Upper lobe of left lung (tissue), 6 donors: ENCODE measurements around the gene KDM4B. TPM values are rescaled to one million over a fixed set of nuclear protein-coding genes. Genes with fewer than 3 reads are reported as not detected.
A peak's percentile ranks its signal among the peaks of the same experiment; 100 is the strongest.

Experiments
- ATAC-seq, 2 donors: fragments of 200-7000 bp; cut with Tn5 transposase; one replicate each; pipeline ENCODE4 v1.9.1; 2022; ENCODE audit warnings: mild to moderate bottlenecking in 2 of 2, moderate library complexity in 2 of 2; ENCODE audit not compliant: low FRiP score in 2 of 2
- DNase-seq, 2 donors: peaks; one replicate each; pipeline ENCODE4 v3.0.0-alpha.2; 2019 to 2020
- H3K27ac ChIP-seq, 4 donors: fragments of 200-600 bp; sonication (generic); one replicate each; pipeline ENCODE4 v1.5.1; 2016 to 2019
- H3K27me3 ChIP-seq, 4 donors: fragments of 200-600 bp; sonication (generic); one replicate each; pipeline ENCODE4 v1.5.1; 2017 to 2019
- H3K36me3 ChIP-seq, 4 donors: fragments of 200-600 bp; sonication (generic); one replicate each; pipeline ENCODE4 v1.5.1; 2016 to 2019
- H3K4me1 ChIP-seq, 4 donors: fragments of 200-600 bp; sonication (generic); one replicate each; pipeline ENCODE4 v1.5.1; 2018 to 2019
- H3K4me3 ChIP-seq, 4 donors: fragments of 200-600 bp; sonication (generic); one replicate each; pipeline ENCODE4 v1.5.1; 2017 to 2019; ENCODE audit warnings: mild to moderate bottlenecking in 2 of 4, moderate library complexity in 1 of 4
- H3K9me3 ChIP-seq, 4 donors: fragments of 200-600 bp; sonication (generic); one replicate each; pipeline ENCODE4 v1.5.1; 2018 to 2019
- CTCF ChIP-seq, 6 experiments: fragments of 450-650 bp in 4 of 6; fragments of 200-600 bp in 2 of 6; sonication (generic) in 2 of 6; IDR thresholded peaks; one replicate each; pipeline ENCODE4 v1.5.1; 2016 to 2019; ENCODE audit warnings: antibody characterized with exemption in 6 of 6
- EP300 ChIP-seq, 4 donors: sonication (generic); formaldehyde crosslinking; IDR thresholded peaks; one replicate each; pipeline ENCODE4 v1.5.1; 2017; ENCODE audit warnings: antibody characterized with exemption in 4 of 4, control low read depth in 2 of 4
- POLR2A ChIP-seq, 4 donors: fragments of 450-650 bp; IDR thresholded peaks; one replicate each; pipeline ENCODE4 v1.5.1; 2016 to 2017; ENCODE audit warnings: antibody characterized with exemption in 4 of 4, mild to moderate bottlenecking in 2 of 4
- POLR2AphosphoS5 ChIP-seq, 2 donors: sonication (generic); formaldehyde crosslinking; IDR thresholded peaks; one replicate each; pipeline ENCODE4 v1.5.1; 2017; ENCODE audit warnings: antibody characterized with exemption in 2 of 2
- WGBS, 2 donors: methylation state at CpG; one replicate each; pipeline ENCODE4 v1.1.5; 2017 to 2018; 5-methylcytosine and 5-hydroxymethylcytosine counted together
- total RNA-seq, 6 donors: library from RNA; depleted of rRNA in 4 of 6; stranded (reverse); fragments of >200 nt in 4 of 6; gene quantifications; one replicate each; pipeline versions ENCODE4 v1.1.0 to v1.2.1, GENCODE V29; 2016 to 2021
- donor health status: DM: no; HTN: no; CAD: no; lungs with moderate emphysema.
- donor health status: DM: no; HTN: yes; CAD: no; lungs with severe emphysema.

Gene KDM4B
- total RNA-seq, 6 donors from 2014 or later: 28.1 to 112 (median 38.2) TPM

DNA sequence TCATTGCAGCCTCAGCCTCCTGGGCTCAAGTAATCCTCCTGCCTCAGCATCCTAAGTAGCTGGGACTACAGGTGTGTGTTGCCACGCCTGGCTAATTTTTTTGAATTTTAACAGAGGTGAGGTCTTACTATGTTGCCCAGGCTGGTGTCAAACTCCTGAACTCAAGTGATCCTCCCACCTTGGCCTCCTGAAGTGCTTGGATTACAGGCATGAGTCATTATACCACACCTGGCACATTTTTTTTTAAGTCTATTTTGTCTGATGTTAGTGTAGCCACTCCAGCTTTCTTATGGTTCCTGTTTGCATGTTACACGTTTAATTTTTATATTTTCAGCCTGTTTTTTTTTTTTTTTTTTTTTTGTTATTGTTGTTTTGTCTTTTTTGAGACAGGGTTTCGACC, 24.8 kb downstream of the KDM4B start:
- H3K4me1 ChIP-seq: peaks cover 0 to 20% (median 7%) of the 10 kb centered on the region in 4 donors
- ATAC-seq (no peak), DNase-seq (no peak)
- H3K27me3 ChIP-seq: no peaks in the 10 kb centered on the region
- peaks cover 0 to 18% (median 11%) of the 10 kb centered on the region in 4 donors for H3K36me3 ChIP-seq
- WGBS, 2 donors: 81 to 85% methylated on average over 3 of the region's 3 CpGs
- no peak overlapping the region for H3K27ac ChIP-seq
- no peak for TF ChIP-seq POLR2A (IDR thresholded peaks at IDR 0.05)
- no peak for TF ChIP-seq POLR2AphosphoS5 (IDR thresholded peaks at IDR 0.05)
- H3K9me3 ChIP-seq: no peaks in the 10 kb centered on the region
- no peak overlapping the region for H3K4me3 ChIP-seq

DNA sequence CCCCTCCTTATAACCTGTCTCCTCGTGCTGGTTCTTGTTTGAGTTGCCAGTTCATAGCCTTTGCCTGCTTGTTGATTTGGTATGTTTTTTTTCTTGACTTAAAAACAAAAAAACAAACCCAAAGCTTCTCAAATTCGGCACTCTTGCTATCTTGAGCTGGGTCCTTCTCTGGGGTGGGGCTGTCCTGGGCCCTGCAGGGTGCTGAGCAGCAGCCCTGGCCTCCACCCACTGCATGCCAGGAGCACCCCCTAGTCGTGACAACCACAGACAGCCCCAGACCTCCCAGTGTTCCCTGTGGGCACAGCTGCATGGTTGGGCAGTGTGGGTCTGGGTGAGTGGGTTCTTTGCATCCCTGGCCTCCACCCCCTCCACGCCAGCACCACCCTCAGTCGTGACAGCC, 27.8 kb downstream of the KDM4B start:
- no peaks in the 10 kb centered on the region for H3K9me3 ChIP-seq
- no peak for TF ChIP-seq POLR2AphosphoS5 (IDR thresholded peaks at IDR 0.05)
- TF ChIP-seq CTCF (IDR thresholded peaks at IDR 0.05): no peak
- TF ChIP-seq POLR2A (IDR thresholded peaks at IDR 0.05): no peak
- TF ChIP-seq EP300 (IDR thresholded peaks at IDR 0.05): no peak
- WGBS, 2 donors: 75 to 81% methylated on average over 4 to 5 of the region's 5 CpGs
- H3K4me3 ChIP-seq: no peak overlapping the region
- no peak for ATAC-seq
- peaks cover 0 to 6% (median 0%) of the 10 kb centered on the region in 4 donors for H3K4me1 ChIP-seq
- DNase-seq: no peak
- no peaks in the 10 kb centered on the region for H3K27me3 ChIP-seq
- peaks cover 0 to 18% (median 11%) of the 10 kb centered on the region in 4 donors for H3K36me3 ChIP-seq
- H3K27ac ChIP-seq: no peak overlapping the region

DNA sequence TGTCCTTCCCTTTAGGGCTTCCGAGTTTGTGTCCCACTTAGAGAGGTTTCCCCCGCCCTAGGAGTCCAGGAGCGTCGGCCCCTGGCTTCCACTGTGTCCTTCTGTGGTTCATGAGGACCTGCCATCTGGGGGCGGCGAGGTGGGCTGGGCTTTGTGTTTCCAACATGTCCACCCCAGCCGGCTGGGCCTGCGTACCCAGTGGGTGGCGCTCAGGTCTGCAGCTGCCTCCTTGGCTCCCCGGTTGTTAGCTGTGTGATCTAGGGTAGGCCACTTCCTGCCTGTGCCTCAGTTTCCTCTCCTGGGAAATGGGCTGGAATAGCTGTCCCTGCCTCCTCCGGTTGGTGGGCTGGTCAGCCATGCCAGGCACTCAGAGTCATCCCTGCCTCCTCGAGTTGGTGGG, 28.4 kb downstream of the KDM4B start:
- ATAC-seq (no peak), DNase-seq (no peak)
- Histone ChIP-seq H3K4me3 (no peak overlapping the region), H3K27me3 (no peaks in the 10 kb centered on the region), H3K4me1 (peaks cover 0 to 10% (median 1%) of the 10 kb centered on the region in 4 donors), H3K27ac (no peak overlapping the region), H3K36me3 (peaks cover 0 to 18% (median 11%) of the 10 kb centered on the region in 4 donors), H3K9me3 (no peaks in the 10 kb centered on the region)
- WGBS, 2 donors: 89 to 97% methylated on average over 6 to 11 of the region's 12 CpGs
- no peak for TF ChIP-seq POLR2A (IDR thresholded peaks at IDR 0.05)
- TF ChIP-seq POLR2AphosphoS5 (IDR thresholded peaks at IDR 0.05): no peak
- TF ChIP-seq CTCF (IDR thresholded peaks at IDR 0.05): no peak
- no peak for TF ChIP-seq EP300 (IDR thresholded peaks at IDR 0.05)

DNA sequence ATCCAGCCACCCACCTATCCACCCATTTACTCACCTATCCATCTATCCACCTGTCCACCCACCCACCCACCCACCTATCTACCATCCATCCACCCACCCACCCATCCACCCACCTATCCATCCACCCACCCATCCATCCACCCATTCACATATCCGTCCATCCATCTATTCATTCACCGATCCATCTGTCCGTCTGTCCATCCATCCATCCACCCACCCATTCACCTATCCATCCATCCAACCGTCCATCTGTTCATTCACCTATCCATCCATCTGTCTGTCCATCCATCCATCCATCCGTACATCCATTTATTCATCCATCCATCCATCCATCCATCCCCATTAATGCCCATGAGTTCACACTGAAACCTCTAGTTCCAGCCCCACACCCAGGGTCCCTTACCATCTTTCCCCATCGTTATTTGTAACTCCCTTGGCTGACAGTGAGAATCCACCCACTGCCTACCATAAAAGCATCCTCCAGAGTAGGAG, 31.3 kb downstream of the KDM4B start:
- Histone ChIP-seq H3K4me3 (no peak overlapping the region), H3K9me3 (no peaks in the 10 kb centered on the region), H3K27ac (no peak overlapping the region), H3K36me3 (peaks cover 0 to 18% (median 11%) of the 10 kb centered on the region in 4 donors), H3K4me1 (peaks cover 0 to 4% (median 2%) of the 10 kb centered on the region in 4 donors), H3K27me3 (no peaks in the 10 kb centered on the region)
- TF ChIP-seq POLR2A (IDR thresholded peaks at IDR 0.05): no peak
- no peak for TF ChIP-seq EP300 (IDR thresholded peaks at IDR 0.05)
- no peak for TF ChIP-seq CTCF (IDR thresholded peaks at IDR 0.05)
- no peak for TF ChIP-seq POLR2AphosphoS5 (IDR thresholded peaks at IDR 0.05)
- WGBS, 2 donors: 95% methylated on average over 6 of the region's 6 CpGs
- no peak for DNase-seq
- no peak for ATAC-seq

GRCh38 chr19:5001615-5002014, 32.7 kb downstream of the KDM4B start:
- Histone ChIP-seq H3K27me3 (no peaks in the 10 kb centered on the region), H3K27ac (no peak overlapping the region), H3K4me1 (peaks cover 0 to 4% (median 2%) of the 10 kb centered on the region in 4 donors), H3K4me3 (no peak overlapping the region), H3K36me3 (peaks cover 0 to 13% (median 4%) of the 10 kb centered on the region in 4 donors), H3K9me3 (no peaks in the 10 kb centered on the region)
- ATAC-seq (no peak), DNase-seq (no peak)
- TF ChIP-seq EP300 (IDR thresholded peaks at IDR 0.05) (no peak), POLR2A (IDR thresholded peaks at IDR 0.05) (no peak), POLR2AphosphoS5 (IDR thresholded peaks at IDR 0.05) (no peak), CTCF (IDR thresholded peaks at IDR 0.05) (peak; percentile 29 to 55 (median 42))
- 64 to 87% methylated on average over 3 of the region's 3 CpGs for WGBS, 2 donors
